HG02938 (cell line): ENCODE measurements around the gene DYNC1I2.
"Not testable (repeated sequence)": the region's sequence is repeated elsewhere in the genome, so short reads cannot be mapped to it uniquely, and the experiment has no call there.

ENCODE experiments used
- ATAC-seq: cut with Tn5 transposase; IDR thresholded peaks from one replicate; pipeline ENCODE4 v1.9.1; 2021; ENCODE audit warnings: mild to moderate bottlenecking, moderate library complexity; ENCODE audit not compliant: unreplicated experiment

The DYNC1I2 gene

DNA sequence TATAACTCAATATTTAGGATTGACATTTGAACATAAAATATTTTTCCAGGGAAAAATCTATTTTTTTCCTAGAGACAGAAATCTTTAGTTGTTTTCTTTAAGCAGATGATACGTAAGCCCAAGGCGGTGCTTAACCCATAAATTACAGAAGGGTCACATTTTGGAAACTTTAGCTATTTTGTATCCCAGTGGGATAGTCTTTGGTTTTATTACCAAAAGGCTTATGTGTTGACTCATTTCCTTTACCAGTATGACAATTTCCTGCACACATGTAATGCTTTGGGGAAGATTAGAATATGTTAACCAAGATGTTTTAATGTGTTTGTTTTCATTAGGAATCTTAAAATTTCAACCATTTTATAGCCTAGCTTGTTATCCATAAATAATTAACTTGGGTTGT lies 24.8 kb downstream of the DYNC1I2 start:
- no peak for ATAC-seq

DNA sequence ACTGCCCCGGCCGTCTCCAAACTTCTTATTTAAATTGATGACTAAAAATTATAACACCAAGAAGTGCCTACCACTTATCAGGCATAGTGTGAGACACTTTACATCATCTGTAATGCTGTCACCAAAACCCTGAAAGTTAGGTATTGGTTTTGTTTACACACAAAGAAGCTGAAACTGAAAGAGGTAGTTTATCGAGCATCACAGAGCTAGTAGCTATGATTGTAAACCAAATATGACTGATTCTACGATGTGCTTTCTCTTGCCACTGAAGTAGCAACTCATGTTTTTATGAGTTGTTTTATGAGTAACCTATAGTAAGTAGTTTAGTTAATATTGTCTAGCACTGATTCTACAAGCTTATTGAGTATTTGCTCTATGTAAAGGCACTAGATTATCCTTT lies 31.5 kb downstream of the DYNC1I2 start:
- ATAC-seq = peak; percentile 72

DNA sequence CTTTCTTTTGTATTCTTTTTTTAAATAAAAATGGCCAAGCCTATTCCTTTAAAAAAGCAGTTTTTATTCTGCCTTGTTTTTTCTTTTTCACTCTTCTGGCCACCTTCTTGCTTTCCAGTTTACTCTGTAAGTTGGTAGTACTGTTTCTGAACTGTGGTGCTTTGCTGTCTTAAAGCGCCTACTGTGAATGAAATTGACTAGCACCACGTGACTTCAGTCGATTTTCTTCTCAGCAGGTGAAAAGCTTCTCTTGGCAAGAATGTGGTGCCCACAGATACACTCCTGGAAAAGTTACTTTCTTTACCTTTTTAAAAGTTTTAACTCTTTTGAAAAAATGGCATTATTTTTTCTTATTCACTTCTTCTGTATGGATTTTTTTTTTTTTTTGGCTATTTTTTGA lies 32.4 kb downstream of the DYNC1I2 start:
- no peak for ATAC-seq

DNA sequence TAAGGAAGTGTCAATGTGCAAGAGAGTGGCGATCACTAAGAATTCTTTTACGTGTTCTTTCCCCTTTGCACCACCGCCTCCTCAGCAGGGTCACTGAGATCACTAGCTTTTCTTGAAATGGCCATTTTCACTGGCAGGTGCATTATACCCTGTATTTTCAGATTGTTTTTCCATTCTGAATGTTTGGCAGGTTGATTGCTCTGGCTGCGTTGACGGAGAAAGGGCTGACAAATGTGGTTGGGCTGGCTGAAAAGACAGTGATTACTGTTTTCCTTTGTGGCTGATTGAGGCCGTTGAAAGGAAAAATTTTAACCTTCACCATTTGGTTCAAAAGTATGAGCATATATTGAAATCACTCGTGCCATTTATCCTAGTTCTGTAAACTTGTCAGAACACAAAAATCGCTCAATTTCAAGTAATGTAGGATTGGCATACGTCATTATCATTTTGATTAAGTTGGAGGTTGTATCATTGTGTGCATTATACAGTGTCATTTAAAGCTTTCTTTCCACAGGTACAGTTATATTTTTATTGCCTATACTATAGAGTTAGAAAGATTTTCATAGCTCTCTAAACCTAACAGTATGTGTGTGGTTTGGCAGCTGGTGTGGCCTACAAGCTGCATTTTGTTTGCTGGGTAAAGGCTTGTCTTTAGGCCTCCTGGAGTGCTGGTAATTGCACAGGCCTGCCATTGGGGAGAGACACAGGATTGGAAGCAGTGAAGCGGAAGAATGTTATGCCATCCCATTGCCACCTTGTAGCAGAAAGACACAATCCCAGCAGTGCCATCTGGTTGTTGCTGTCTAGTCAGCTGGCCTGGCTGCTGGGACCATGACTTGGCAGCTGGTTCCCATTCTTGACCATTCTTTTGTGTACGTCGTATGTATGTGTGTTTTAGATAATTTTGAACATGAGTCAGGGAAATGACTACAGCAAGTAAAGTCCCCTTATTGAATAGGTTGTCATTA lies 36.7 kb downstream of the DYNC1I2 start:
- ATAC-seq = no peak

DNA sequence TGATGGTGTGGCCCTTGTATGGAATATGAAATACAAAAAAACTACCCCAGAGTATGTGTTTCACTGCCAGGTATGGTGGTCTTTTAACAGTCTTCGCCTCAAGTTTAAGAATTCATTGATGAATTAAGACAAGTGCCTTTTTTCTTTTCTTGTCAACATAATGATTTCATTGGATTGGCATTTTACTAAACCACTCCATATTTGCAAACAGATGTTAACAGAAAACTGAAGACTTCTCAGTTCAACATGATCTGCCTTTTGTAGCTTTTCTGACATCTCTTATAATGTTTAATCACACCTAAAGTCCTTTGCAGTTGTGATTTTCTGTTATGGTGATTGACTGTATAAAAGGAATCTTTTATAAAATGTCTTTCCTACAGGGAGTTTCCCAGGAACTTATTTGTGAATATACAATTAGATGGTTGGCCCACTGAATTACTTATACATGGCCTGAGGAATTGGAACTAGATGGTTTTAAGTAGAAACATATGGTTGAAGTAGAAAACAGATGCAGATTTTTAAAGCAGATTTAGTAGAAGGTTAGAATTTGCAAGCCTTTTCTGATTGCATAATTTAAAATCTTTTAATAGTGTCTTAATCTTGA lies 39.7 kb downstream of the DYNC1I2 start:
- ATAC-seq = no peak

DNA sequence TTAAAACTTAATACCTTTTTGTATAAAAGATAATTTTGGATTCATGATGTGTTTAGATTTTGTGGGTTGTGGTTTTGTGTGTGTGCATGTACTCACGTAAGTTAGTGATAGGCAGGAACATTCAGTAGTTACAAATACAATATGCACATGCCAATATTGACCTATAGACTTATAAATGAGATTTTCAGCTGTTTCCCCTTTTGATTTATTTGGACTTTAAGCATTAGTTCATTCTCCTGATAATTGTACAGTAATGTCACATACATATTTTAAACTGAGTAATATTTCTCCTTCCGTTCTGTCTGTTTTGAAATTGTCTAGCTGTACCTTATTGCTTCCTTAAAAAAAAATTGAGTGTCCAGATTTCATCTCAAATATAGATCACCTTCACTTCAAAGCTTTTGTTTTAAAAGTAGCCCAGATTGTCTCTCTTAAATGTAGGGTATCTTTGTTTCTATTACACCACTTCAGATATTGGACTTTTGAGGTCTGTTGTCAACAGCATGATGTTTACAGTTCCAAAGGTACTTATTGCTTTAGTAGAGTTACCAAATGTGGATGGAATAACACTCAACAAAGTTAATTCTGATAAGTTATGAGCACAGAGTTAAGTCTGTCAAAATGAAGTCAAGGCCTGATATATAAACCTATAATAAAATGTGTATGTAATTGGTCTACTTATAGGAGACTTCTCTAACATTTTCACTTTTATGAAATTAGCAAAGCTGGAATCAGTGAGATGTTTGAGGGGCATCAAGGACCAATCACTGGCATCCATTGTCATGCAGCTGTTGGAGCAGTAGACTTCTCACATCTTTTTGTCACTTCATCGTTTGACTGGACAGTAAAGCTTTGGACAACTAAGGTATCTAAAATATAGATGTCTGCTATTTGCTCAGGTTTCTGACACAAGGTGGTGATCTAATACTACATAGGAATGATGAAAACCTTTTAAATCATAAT lies 42.0 kb downstream of the DYNC1I2 start:
- ATAC-seq = no peak

DNA sequence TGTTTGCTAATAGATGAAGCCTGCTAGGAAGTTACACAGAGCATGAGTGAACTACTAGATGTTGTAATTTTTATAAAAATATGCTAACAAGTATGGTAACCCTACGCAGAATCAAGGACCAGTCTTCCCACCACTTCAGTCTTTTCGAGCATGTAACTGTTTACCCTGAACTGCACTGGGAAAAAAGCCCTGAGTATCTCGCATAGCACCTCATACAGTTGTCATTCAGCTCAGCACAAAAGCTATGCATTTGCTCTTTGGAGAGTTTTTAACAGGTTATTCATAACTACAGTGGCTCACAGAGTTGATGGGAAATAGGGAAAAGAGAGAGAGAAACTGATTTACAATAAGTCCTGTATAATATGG lies 42.7 kb downstream of the DYNC1I2 start:
- no peak for ATAC-seq

DNA sequence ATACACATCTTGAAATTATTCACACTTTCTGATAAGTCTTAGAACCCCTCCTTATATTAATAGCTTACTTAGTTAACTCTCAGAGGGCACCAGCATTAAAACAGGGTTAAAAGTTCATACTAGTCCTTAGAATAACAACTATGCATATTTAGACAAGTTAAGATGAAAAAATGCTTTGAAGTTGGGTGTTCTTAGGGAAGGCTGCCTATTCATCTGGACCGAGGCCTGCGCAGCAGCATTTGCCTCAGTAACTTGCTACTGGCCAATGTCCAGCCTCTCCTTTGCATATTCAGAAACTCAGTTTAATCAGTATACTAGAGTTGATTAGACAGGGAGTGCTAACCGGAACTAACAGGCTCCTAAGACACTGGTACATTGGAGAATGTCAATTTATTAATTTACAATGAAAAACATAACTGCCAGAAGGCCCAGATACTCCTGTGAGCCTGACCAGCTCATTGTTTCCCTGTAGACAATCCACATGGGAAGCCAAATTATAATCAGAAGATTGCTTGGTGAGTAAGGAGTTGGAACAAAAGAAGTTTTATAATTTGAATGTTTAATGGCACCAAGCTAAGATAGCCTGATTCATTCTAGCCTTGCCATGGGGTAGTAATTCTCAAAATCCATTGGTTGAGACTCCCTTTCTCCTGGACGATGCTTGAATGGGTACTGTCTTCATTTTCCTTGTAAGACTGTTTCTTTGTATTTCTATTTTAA lies 48.9 kb downstream of the DYNC1I2 start:
- ATAC-seq = no peak

DNA sequence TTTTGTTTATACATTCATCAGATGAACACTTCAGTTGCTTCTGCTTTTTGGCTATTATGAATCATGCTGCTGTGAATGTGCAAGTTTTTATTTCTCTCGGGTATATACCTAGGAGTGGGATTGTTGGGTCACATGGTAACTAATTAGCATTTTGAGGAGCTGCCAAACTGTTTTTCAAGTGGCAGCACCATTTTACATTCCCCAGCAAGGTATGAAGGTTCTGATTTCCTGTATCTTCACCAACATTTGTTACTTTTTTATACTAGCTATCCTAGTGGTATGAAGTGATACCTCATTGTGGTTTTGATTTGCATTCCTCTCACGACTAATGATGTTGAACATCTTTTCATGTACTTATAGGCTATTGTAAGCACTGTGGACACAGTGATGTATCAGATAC lies 53.9 kb downstream of the DYNC1I2 start:
- ATAC-seq = peak; percentile 79

DNA sequence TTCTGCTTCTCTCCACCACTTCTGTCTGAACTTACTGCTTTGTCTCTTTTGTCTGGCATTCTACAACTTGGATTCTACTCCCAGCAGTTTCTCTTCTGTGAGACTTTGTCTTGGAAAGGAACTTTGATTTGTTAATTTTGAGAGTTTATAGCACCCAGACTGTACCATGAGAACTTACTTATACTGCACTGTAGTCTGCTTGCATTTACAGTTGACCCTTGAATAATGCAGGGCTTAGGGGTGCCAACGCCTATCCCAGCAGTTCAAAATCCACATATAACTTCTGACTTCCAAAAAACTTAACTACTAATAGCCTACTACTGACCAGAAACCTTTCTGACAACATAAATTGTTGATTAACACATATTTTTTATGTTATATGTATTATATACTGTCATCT lies 55.5 kb downstream of the DYNC1I2 start:
- ATAC-seq = no peak

DNA sequence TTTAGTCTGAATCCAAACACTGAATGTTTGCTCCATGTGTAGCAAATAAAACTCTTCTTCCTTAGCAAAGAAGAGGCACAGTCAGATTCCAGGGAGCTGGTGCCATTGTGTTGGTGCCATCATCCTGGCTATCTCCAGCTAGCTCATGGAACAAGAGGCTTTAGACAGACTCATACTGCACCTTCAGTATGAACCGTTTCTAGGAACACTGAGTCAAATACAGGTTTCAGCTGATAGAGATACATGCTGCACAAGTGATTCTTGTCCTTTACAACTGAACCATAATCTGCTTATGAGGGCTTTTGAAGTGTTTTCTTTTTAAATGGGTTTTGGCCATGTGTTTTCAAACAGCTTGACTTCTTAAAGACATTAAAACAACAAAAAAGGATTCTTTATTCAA lies 57.9 kb downstream of the DYNC1I2 start:
- no peak for ATAC-seq

DNA sequence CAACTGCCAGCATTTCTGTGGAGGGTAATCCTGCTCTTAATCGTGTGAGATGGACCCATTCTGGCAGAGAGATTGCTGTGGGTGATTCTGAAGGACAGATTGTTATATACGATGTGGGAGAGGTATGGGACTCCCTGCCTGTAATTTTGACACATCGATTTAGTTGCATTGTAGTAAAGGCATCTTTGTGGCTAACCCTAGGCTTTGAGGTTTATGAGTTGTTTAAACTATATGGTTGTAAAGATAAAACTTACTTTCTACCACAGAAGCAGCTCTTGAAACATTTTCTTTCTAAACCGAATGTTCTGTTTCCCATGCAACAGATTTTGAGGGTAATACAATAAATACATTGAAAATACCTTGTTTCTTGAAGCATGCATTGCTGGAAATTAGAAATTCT lies 58.5 kb downstream of the DYNC1I2 start:
- no peak for ATAC-seq

DNA sequence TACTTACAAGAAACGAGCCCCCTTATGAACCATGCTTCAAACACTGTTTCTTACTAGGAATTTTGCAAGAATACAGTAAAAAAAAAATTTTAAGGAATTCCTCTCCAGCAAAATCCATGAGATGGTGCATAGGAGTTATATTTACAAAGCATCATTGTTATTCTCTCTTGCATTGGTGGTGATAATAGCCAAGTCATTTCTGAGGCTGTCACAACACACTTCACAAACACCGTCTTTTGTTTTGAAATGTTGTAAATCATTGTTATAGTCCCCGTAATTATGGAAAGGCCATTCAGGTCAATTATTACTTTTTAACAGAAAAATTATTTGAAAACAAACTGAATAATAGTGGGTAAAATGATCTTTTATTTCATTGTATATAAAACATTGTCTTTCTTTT lies 60.1 kb downstream of the DYNC1I2 start:
- no peak for ATAC-seq

DNA sequence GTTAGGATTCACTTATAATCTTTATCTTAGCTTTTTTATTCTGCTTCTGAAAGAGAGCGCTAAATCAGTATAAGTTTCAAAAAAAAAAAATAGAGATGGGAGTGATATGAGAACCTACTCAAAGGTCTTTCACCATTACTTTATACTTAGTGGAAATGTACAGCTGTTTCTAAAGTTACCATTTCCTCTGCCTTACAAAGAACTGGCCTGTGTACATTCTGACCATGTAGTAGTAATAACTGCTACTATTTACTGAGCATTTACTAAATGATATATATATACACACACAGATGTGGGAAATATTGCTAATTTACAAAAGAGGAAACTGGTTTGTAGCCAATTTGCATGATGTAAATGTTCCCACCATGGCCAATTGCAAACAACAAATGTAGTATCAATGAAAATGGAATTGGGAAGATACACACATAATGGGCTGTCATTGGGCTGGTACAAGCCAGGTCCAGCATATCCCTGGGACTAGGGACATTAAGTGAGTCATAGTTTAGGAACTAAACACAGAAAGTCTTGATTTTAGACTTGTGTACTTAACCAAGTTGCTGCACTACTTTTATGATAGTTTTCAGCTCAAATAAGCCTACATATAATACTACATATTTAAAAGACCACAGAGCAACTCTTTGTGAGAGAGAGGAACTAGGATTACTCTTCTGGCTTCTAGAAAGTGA lies 67.1 kb downstream of the DYNC1I2 start:
- ATAC-seq = no peak

DNA sequence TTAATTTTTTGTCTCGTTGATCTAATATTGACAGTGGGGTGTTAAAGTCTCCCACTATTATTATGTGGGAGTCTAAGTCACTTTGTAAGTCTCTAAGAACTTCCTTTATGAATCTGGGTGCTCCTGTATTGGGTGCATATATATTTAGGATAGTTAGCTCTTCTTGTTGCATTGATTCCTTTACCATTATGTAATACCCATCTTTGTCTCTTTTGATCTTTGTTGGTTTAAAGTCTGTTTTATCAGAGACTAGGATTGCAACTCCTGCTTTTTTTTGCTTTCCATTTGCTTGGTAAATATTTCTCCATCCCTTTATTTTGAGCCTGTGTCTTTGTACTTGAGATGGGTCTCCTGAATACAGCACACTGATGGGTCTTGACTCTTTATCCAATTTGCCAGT lies 71.5 kb downstream of the DYNC1I2 start:
- ATAC-seq = not testable (repeated sequence)

DNA sequence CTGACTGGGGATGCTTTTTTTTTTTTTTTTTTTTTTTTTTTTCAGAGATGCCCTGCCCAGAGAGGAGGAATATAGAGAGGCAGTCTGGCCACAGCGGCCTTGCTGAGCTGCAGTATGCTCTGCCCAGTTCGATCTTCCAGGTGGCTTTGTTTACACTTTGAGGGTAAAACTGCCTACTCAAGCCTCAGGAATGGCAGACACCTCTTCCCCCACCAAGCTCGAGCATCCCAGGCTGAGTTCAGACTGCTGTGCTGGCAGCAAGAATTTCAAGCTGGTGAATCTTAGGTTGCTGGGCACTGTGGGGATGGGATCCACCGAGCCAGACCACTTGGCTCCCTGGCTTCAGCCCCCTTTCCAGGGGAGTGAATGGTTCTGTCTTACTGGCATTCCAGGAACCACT lies 73.9 kb downstream of the DYNC1I2 start:
- ATAC-seq = not testable (repeated sequence)

DNA sequence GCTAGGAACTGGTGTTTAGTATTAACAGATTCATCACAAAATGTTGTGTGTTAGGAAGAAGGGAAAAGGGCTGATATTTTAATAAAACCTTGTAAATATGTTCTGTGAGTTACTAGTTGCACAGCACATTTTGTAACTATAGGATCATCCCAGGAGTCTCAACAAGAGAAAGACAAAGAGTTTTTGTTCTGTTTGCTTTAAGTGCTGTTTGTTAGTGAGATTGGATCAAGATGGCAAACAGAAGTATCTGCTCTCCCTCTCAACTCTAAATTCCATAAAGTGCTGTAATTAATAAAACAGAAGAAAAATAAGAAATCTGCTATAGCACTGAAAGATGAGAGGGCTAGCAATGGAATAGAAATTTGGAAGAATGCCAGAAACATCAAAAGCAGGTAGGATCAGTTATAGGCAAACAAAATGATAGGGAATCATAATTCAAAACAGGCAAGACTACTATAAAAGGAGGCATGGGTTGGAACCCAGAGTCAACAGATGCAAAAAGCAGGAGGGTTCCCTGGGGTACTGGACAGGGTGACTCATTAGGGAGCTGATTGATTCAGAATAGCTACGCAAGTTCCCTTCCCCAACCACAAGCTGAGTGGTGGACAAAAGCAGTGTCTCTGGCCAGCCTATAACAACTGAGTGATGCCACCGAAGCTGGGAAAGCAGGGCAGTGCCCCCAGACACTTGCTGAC lies 75.8 kb downstream of the DYNC1I2 start:
- ATAC-seq = no peak

DNA sequence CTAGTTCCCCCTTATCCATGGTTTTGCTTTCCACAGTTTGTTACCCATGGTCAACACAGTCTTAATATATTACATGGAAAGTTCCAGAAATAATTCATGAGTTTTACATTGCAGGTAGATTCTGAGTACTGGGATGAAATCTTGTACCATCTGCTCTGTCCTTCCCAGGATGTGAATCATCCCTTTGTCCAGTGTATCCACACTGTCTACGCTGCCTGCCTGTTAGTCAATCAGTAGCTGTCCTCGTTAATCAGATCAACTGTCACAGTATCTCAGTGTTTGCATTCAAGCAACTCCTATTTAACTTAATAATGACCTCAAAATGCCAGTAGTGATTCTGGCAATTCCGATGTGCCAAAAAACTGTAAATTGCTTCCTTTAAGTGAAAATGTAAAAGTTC lies 76.3 kb downstream of the DYNC1I2 start:
- no peak for ATAC-seq

DNA sequence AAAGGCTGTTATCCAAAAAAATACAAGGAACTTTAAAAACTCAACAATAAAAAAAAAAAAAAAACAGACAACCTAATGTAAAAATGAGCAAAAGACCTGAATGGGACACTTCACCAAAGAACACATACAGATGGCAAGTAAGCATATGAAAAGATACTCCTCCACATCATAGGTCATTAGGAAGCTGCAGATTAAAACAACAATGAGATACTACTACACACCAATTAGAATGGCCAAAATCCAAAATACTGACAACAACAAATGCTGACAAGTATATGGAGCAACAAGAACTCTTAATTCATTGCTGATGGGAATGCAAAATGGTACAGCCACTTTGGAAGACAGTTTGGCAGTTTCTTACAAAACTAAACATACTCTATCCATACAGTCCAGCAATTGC lies 84.2 kb downstream of the DYNC1I2 start:
- ATAC-seq = no peak

DNA sequence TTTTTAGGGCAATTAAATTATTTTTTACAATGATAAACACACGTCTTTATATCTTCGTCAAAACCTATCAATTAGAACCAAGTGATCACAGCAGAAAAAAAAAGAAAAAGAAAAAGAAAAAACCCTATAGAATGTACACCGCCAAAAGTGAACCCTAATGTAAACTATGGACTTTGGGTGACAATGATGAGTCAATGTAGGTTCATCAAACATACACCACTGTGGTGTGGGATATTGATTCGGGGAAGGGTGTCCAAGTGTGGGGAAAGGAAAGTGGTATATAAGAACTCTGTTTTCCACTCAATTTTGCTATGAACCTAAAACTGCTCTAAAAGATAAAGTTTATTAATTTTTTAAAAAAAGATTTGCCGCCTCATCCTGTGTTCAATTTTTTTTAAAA lies 85.1 kb downstream of the DYNC1I2 start:
- ATAC-seq = no peak
